MCF 10A (cell line): ENCODE results near the gene ATL1. TPM values are rescaled to one million over a fixed set of nuclear protein-coding genes. Genes with fewer than 3 reads are reported as not detected.

ENCODE experiments used
- BruUV-seq: library from RNA; stranded (reverse); fragments of 400-500 nt; replicated peaks from 2 replicates; lab custom pipeline; 2021; lab: Mats Ljungman, UMichigan
- CTCF ChIA-PET: fragments of 300-600 bp; sonication (Branson Sonifier 250); formaldehyde crosslinking; extraction: SDS; loops from one replicate; lab custom pipeline; 2021; ENCODE audit warnings: antibody characterized with exemption, inconsistent platforms; lab: Yijun Ruan, JAX
- POLR2A ChIA-PET: fragments of 300-600, 350-650 bp; sonication (Branson Sonifier 250); formaldehyde crosslinking; extraction: SDS; loops from one replicate; lab custom pipeline; 2020; ENCODE audit warnings: antibody characterized with exemption, inconsistent platforms; lab: Yijun Ruan, JAX
- DNase-seq: peaks from one replicate; pipeline ENCODE4 v3.0.0-alpha.2; 2018; ENCODE audit not compliant: unreplicated experiment
- H3K27ac Mint-ChIP-seq: one replicate; pipeline ENCODE4 v1.8.0; 2022; ENCODE audit warnings: mild to moderate bottlenecking, low read depth, mixed read lengths; ENCODE audit not compliant: unreplicated experiment
- H3K27me3 Mint-ChIP-seq: one replicate; pipeline ENCODE4 v1.8.0; 2022; ENCODE audit warnings: mixed read lengths; ENCODE audit not compliant: insufficient read depth, unreplicated experiment
- H3K36me3 Mint-ChIP-seq: one replicate; pipeline ENCODE4 v1.8.0; 2022; ENCODE audit warnings: mild to moderate bottlenecking, moderate library complexity, mixed read lengths; ENCODE audit not compliant: insufficient read depth, unreplicated experiment
- H3K4me1 Mint-ChIP-seq: one replicate; pipeline ENCODE4 v1.8.0; 2022; ENCODE audit warnings: mixed read lengths; ENCODE audit not compliant: insufficient read depth, unreplicated experiment
- H3K4me3 Mint-ChIP-seq: one replicate; pipeline ENCODE4 v1.8.0; 2022; ENCODE audit warnings: mild to moderate bottlenecking, moderate library complexity, mixed read lengths; ENCODE audit not compliant: unreplicated experiment
- H3K9me3 Mint-ChIP-seq: one replicate; pipeline ENCODE4 v1.8.0; 2022; ENCODE audit warnings: mixed read lengths; ENCODE audit not compliant: unreplicated experiment
- intact Hi-C: fragments of 100-400 bp; cut with micrococcal nuclease; formaldehyde crosslinking; loops from 2 replicates; pipeline ENCODE4 v1.14.1; 2022
- total RNA-seq: library from RNA; stranded (reverse); gene quantifications from 2 replicates; pipeline ENCODE4 v1.2.3, GENCODE V29; 2022
- TF ChIP-seq, protein P1 (sequence below): fragments of 200-600 bp; IDR thresholded peaks from one replicate; pipeline ENCODE4 v1.8.0; 2022; ENCODE audit warnings: antibody characterized with exemption, mild to moderate bottlenecking; ENCODE audit not compliant: unreplicated experiment

The ATL1 gene
- total RNA-seq, 1 experiment from 2014 or later = 3.3 TPM

DNA sequence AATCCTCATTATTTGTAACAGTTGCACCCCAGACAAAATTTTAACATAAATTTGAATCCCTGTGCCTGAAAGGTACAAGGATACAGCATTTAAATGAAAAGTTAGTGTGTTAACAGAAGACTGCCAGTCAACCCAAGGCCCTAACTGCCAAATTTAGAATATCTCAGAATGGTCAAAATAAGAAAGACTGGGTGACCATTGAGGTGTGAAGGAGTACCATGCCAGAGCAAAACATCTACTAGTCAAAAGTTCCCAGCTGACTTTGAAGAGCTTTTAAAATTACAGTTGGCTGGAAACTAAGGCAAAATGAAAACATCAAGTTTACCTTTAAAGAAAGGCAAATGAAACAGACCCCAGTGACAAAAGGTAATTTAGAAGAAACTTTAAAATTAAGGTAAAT is 89.7 kb downstream of the ATL1 start:
- ChIA-PET POLR2A (interaction anchor here (0.9 to 1.9 kb wide), 3 partner anchors 9 to 49 kb away, joined by 3 to 7 read pairs (median 6); partner anchors contain the start of gene SAV1), CTCF (interaction anchor here (0.6 to 1.6 kb wide), 5 partner anchors 16 to 312 kb away, joined by 3 to 4 read pairs (median 3); no protein-coding TSS in a partner anchor)
- Mint-ChIP-seq H3K4me3 (no peak overlapping the region), H3K27me3 (no peaks in the 10 kb centered on the region), H3K9me3 (no peaks in the 10 kb centered on the region), H3K27ac (no peak overlapping the region), H3K36me3 (peaks cover 23% of the 10 kb centered on the region), H3K4me1 (peaks cover 10% of the 10 kb centered on the region)
- DNase-seq = no peak
- no TSS peak for BruUV-seq
- intact Hi-C loops = no loop called here
- TF ChIP-seq, protein P1, sequence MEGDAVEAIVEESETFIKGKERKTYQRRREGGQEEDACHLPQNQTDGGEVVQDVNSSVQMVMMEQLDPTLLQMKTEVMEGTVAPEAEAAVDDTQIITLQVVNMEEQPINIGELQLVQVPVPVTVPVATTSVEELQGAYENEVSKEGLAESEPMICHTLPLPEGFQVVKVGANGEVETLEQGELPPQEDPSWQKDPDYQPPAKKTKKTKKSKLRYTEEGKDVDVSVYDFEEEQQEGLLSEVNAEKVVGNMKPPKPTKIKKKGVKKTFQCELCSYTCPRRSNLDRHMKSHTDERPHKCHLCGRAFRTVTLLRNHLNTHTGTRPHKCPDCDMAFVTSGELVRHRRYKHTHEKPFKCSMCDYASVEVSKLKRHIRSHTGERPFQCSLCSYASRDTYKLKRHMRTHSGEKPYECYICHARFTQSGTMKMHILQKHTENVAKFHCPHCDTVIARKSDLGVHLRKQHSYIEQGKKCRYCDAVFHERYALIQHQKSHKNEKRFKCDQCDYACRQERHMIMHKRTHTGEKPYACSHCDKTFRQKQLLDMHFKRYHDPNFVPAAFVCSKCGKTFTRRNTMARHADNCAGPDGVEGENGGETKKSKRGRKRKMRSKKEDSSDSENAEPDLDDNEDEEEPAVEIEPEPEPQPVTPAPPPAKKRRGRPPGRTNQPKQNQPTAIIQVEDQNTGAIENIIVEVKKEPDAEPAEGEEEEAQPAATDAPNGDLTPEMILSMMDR = no peak

GRCh38 chr14:50656776-50657175 is 96.8 kb downstream of the ATL1 start:
- no peak overlapping the region for H3K4me3 Mint-ChIP-seq
- TF ChIP-seq, protein P1 = no peak
- BruUV-seq = no TSS peak
- ChIA-PET POLR2A (interaction anchor here (0.9 to 3.1 kb wide), 5 partner anchors 9 to 56 kb away, joined by 3 to 38 read pairs (median 6); partner anchors contain the start of gene SAV1), CTCF (interaction anchor here (0.5 to 0.9 kb wide), 7 partner anchors 12 to 1191 kb away, joined by 3 to 5 read pairs (median 3); no protein-coding TSS in a partner anchor)
- no peak for DNase-seq
- no peaks in the 10 kb centered on the region for H3K27me3 Mint-ChIP-seq
- intact Hi-C loops = no loop called here
- no peaks in the 10 kb centered on the region for H3K9me3 Mint-ChIP-seq
- no peak overlapping the region for H3K27ac Mint-ChIP-seq
- peaks cover 35% of the 10 kb centered on the region for H3K4me1 Mint-ChIP-seq
- peaks cover 28% of the 10 kb centered on the region for H3K36me3 Mint-ChIP-seq

DNA sequence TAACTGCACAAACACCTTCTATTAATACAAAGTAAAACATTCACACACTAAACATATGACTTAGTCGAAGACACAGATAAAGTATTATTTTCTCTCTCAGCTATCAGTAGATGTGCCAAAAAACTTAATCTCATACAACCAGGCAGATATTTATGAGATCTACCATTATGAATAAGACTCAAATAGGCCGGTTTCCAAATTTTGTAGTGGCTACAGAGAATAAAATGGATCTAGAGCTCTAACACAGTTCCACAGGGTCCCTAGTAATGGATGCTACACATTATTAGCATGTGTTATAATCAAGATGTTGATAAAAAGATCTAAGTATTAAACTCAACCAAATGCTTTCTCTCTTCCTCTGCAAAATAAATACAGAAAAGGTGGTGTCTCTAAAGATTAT is 97.8 kb downstream of the ATL1 start:
- Mint-ChIP-seq H3K9me3 (no peaks in the 10 kb centered on the region), H3K36me3 (peaks cover 30% of the 10 kb centered on the region), H3K4me1 (peaks cover 35% of the 10 kb centered on the region), H3K4me3 (no peak overlapping the region), H3K27ac (peak overlapping the region; percentile 51), H3K27me3 (no peaks in the 10 kb centered on the region)
- TF ChIP-seq, protein P1 = no peak
- no TSS peak for BruUV-seq
- CTCF ChIA-PET = interaction anchor here (0.6 to 1.0 kb wide), 3 partner anchors 57 to 121 kb away, joined by 3 to 4 read pairs (median 4); no protein-coding TSS in a partner anchor
- DNase-seq = no peak
- POLR2A ChIA-PET = interaction anchor here (0.8 to 3.1 kb wide), 9 partner anchors 8 to 97 kb away, joined by 3 to 38 read pairs (median 5); partner anchors contain the start of gene SAV1
- intact Hi-C loops = no loop called here

- POLR2A ChIA-PET = interaction anchor here (0.9 to 3.1 kb wide), 7 partner anchors 8 to 98 kb away, joined by 3 to 38 read pairs (median 6); partner anchors contain the start of gene SAV1
- Mint-ChIP-seq H3K4me1 (peaks cover 35% of the 10 kb centered on the region), H3K27me3 (no peaks in the 10 kb centered on the region), H3K27ac (peak overlapping the region; percentile 51), H3K4me3 (no peak overlapping the region), H3K36me3 (peaks cover 28% of the 10 kb centered on the region), H3K9me3 (no peaks in the 10 kb centered on the region)
- BruUV-seq = no TSS peak
- TF ChIP-seq, protein P1 = no peak
- intact Hi-C loops = no loop called here
- DNase-seq = peak; percentile 41
- CTCF ChIA-PET = interaction anchor here (0.6 to 1.0 kb wide), 4 partner anchors 58 to 432 kb away, joined by 3 to 4 read pairs (median 4); no protein-coding TSS in a partner anchor
These were observed 98.3 kb downstream of the ATL1 start for GRCh38 chr14:50658203-50658602.
